Stimulated activated CD8-positive, alpha-beta memory T cell treated with anti-CD3 and anti-CD28 coated beads, Interleukin-12 subunit alpha, Interleukin-12 subunit beta, amount 100 ng/mL, for 24 hours (primary cell): ENCODE results near the gene CLSTN3.

Experiments used
- DNase-seq: peaks from one replicate; pipeline ENCODE4 v3.0.0-alpha.2; 2020; ENCODE audit errors: extremely low read depth

Gene CLSTN3

GRCh38 chr12:7188562-7189397, 58.6 kb downstream of the CLSTN3 start:
- peak; percentile 33 for DNase-seq

GRCh38 chr12:7189398-7190267, 59.5 kb downstream of the CLSTN3 start, which contains the start of gene PEX5:
Gene PEX5 (plus strand): TSS chr12:7189686. CDS start chr12:7190378, 692 bp downstream.
- peak; percentile 68 for DNase-seq

GRCh38 chr12:7190268-7191055, 60.3 kb downstream of the CLSTN3 start:
- DNase-seq: no peak

- DNase-seq: no peak
Observed at GRCh38 chr12:7193674-7194073, 63.5 kb downstream of the CLSTN3 start.

- no peak for DNase-seq
Observed at GRCh38 chr12:7197841-7198240, 67.7 kb downstream of the CLSTN3 start.

GRCh38 chr12:7203109-7203508, 72.9 kb downstream of the CLSTN3 start:
- DNase-seq: no peak

- no peak for DNase-seq
Observed at GRCh38 chr12:7205091-7205490, 74.9 kb downstream of the CLSTN3 start.

- no peak for DNase-seq
Observed at GRCh38 chr12:7206691-7207090, 76.5 kb downstream of the CLSTN3 start.

- no peak for DNase-seq
Observed at GRCh38 chr12:7207866-7208625, 77.9 kb downstream of the CLSTN3 start.
